Choroid plexus epithelial cell (primary cell): ENCODE data around the gene IRF2.

Experiments
- DNase-seq: peaks from one replicate; pipeline ENCODE4 v3.0.0-alpha.2; 2010; ENCODE audit warnings: low read depth
- H3K4me3 ChIP-seq: 2 replicates; pipeline ENCODE4 v1.5.1; 2011; ENCODE audit warnings: low read depth, mild to moderate bottlenecking, control low read depth, low read length, moderate library complexity
- CTCF ChIP-seq: conservative IDR thresholded peaks from 2 replicates; pipeline ENCODE4 v1.5.1; 2011; ENCODE audit warnings: low read depth, mild to moderate bottlenecking, control low read depth, inconsistent platforms, low read length, moderate library complexity

Gene IRF2

GRCh38 chr4:184464759-184465454 is 9.4 kb downstream of the IRF2 start:
- H3K4me3 ChIP-seq: no peak overlapping the region
- no peak for TF ChIP-seq CTCF
- DNase-seq: no peak

GRCh38 chr4:184463856-184464255 is 10.5 kb downstream of the IRF2 start:
- no peak for TF ChIP-seq CTCF
- DNase-seq: no peak

GRCh38 chr4:184463158-184463557 is 11.2 kb downstream of the IRF2 start:
- no peak for DNase-seq
- H3K4me3 ChIP-seq: no peak overlapping the region
- TF ChIP-seq CTCF: no peak

More at GRCh38 chr4:184463856-184464255, 10.5 kb downstream of the IRF2 start:
- H3K4me3 ChIP-seq: no peak overlapping the region

GRCh38 chr4:184462724-184463123 is 11.6 kb downstream of the IRF2 start:
- no peak for TF ChIP-seq CTCF
- DNase-seq: no peak
- no peak overlapping the region for H3K4me3 ChIP-seq

- no peak overlapping the region for H3K4me3 ChIP-seq
- no peak for DNase-seq
- TF ChIP-seq CTCF: no peak
These were observed 12.5 kb downstream of the IRF2 start for GRCh38 chr4:184461711-184462441.

GRCh38 chr4:184460499-184461285 is 13.7 kb downstream of the IRF2 start:
- no peak for DNase-seq
- H3K4me3 ChIP-seq: no peak overlapping the region
- no peak for TF ChIP-seq CTCF
